K562 (cell line): ENCODE measurements around the gene SPACA9.

ENCODE experiments used
- RFX5 ChIP-seq: IDR thresholded peaks from 2 replicates; pipeline ENCODE4 v1.6.1; 2011; ENCODE audit warnings: low read depth, mild to moderate bottlenecking, improper control_type of control experiment, low read length
- SPI1 ChIP-seq: IDR thresholded peaks from 2 replicates; pipeline ENCODE4 v1.6.1; 2011; ENCODE audit warnings: low read depth, low read length, control low read depth, borderline replicate concordance
- TAF1 ChIP-seq: IDR thresholded peaks from 2 replicates; pipeline ENCODE4 v1.6.1; 2011; ENCODE audit warnings: mild to moderate bottlenecking, low read length, moderate library complexity; ENCODE audit not compliant: insufficient read depth, control insufficient read depth, severe bottlenecking; ENCODE audit errors: extremely low read depth

GRCh38 chr9:132855904-132856303, 22.8 kb upstream of the SPACA9 start:
- no peak for TF ChIP-seq TAF1
- TF ChIP-seq SPI1: no peak
- TF ChIP-seq RFX5: no peak
